Pons (tissue), 1 donor: ENCODE measurements around the gene DIAPH3.

ENCODE experiments used
- DNase-seq: peaks from one replicate; pipeline ENCODE4 v3.0.0-alpha.2; 2016; ENCODE audit warnings: low spot score

The DIAPH3 gene

GRCh38 chr13:60158321-60158801 is 5.4 kb downstream of the DIAPH3 start:
- DNase-seq, result no peak

GRCh38 chr13:60155978-60156377 is 7.8 kb downstream of the DIAPH3 start:
- DNase-seq, result no peak

GRCh38 chr13:60152904-60153303 is 10.8 kb downstream of the DIAPH3 start:
- no peak for DNase-seq

GRCh38 chr13:60152114-60152513 is 11.6 kb downstream of the DIAPH3 start:
- DNase-seq, result no peak

- no peak for DNase-seq
These were observed 13.2 kb downstream of the DIAPH3 start for GRCh38 chr13:60150538-60150937.

GRCh38 chr13:60148918-60149317 is 14.8 kb downstream of the DIAPH3 start:
- no peak for DNase-seq

- no peak for DNase-seq
These were observed 16.4 kb downstream of the DIAPH3 start for GRCh38 chr13:60147361-60147760.

GRCh38 chr13:60146471-60146870 is 17.3 kb downstream of the DIAPH3 start:
- no peak for DNase-seq

GRCh38 chr13:60143775-60144174 is 20.0 kb downstream of the DIAPH3 start:
- DNase-seq, result no peak

GRCh38 chr13:60139272-60139671 is 24.5 kb downstream of the DIAPH3 start:
- DNase-seq, result no peak

GRCh38 chr13:60138674-60139073 is 25.1 kb downstream of the DIAPH3 start:
- DNase-seq, result no peak

GRCh38 chr13:60137911-60138560 is 25.7 kb downstream of the DIAPH3 start:
- no peak for DNase-seq

- DNase-seq, result no peak
These were observed 28.4 kb downstream of the DIAPH3 start for GRCh38 chr13:60135344-60135743.

GRCh38 chr13:60134376-60134775 is 29.4 kb downstream of the DIAPH3 start:
- no peak for DNase-seq

GRCh38 chr13:60121337-60121687 is 42.4 kb downstream of the DIAPH3 start:
- no peak for DNase-seq

- DNase-seq, result no peak
These were observed 43.0 kb downstream of the DIAPH3 start for GRCh38 chr13:60120617-60121336.

GRCh38 chr13:60118696-60119400 is 44.9 kb downstream of the DIAPH3 start:
- no peak for DNase-seq

- no peak for DNase-seq
These were observed 49.2 kb downstream of the DIAPH3 start for GRCh38 chr13:60114499-60115028.

- DNase-seq, result no peak
These were observed 51.0 kb downstream of the DIAPH3 start for GRCh38 chr13:60112771-60113170.

- DNase-seq, result no peak
These were observed 52.0 kb downstream of the DIAPH3 start for GRCh38 chr13:60111691-60112090.

GRCh38 chr13:60109285-60109684 is 54.4 kb downstream of the DIAPH3 start:
- DNase-seq, result no peak

- DNase-seq, result no peak
These were observed 55.1 kb downstream of the DIAPH3 start for GRCh38 chr13:60108589-60108988.
